RCC 7860 (cell line): ENCODE measurements around the gene PPL.
"Not testable (repeated sequence)": the region's sequence is repeated elsewhere in the genome, so short reads cannot be mapped to it uniquely, and the experiment has no call there.

Source experiments
- DNase-seq: peaks from one replicate; pipeline ENCODE4 v3.0.0-alpha.2; 2015; ENCODE audit warnings: low spot score
- FAIRE-seq: peaks from 2 replicates; lab custom pipeline; 2012; peaks lifted over from hg19 to GRCh38; lab: Jason Lieb, UNC

Gene PPL

DNA sequence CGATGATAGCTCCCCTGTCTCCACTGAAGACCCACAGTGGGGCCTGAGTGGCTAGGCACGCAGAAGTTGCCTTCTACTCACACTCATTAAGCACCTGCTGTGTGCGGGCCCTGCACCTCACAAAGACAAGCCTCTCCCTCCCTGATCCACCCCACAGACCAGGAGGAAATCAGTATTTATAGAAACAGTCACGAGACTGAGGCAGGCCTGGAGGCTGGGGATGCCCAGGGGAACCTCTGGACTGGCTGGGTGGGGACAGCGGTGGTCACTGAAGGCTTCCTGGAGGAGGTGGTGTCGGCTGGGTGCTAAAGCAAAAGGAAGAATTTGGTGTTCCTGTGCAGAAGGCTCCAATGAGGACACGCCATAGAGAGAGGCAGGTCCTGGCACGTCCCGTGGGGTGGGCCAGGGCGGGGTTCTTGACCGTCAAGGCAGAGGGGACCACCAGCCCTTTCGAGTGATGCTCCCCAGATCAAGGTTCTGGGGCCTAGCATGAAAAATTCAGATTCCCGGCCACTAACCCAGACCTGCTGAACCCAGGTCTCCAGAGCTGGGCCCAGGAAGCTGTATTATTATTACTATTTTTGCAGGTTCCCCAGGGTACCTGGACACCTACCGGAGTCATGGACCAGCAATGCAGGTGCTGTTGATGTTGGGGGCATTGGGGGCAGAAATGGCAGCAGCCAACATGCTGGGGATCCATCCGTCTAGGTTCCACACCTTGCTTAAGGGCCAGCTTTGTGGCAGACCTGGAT is 23.0 kb downstream of the PPL start:
- FAIRE-seq = no peak
- no peak for DNase-seq

- DNase-seq (no peak), FAIRE-seq (no peak)
Measured at GRCh38 chr16:4913130-4913773, 23.7 kb downstream of the PPL start.

- no peak for FAIRE-seq
- DNase-seq = no peak
Measured at GRCh38 chr16:4911970-4912386, 25.0 kb downstream of the PPL start.

DNA sequence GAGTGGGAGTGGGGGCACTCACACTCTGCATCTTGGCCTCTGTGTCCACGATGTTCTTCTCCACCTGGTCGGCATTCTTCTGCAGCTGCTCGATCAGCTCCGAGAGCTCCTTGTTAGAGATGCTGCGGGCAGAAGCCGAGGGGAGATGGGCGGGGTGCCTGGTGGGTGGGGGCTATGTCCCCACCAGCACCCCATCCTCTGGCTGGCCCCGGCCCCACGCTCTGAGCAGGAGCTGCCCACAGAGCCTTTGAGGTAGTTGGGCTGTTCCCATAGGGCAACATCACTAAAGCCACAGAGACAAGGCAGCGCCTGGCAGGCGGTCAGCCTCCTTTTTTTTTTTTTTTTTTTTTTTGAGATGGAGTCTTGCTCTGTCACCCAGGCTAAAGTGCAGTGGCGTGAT is 26.1 kb downstream of the PPL start:
- FAIRE-seq = no peak
- no peak for DNase-seq

DNA sequence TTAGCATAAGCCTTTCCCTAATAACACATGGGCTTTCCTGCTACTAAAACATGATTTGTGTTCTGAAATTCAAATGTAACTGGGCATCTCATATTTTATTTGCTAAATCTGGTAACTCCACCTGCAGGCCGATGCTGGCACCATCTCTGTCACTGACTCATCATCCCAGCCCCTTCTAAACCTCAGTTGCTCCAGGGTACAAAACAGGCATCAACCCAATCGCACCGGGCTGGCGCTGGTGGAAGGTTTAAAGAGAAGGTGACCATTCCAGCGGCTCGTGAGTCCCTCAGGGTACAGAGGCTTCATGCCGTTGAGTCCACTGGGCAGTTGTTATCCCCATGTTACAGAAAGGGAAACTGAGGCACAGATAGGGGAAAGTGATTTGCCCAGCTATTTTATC is 27.1 kb downstream of the PPL start:
- DNase-seq (no peak), FAIRE-seq (no peak)

DNA sequence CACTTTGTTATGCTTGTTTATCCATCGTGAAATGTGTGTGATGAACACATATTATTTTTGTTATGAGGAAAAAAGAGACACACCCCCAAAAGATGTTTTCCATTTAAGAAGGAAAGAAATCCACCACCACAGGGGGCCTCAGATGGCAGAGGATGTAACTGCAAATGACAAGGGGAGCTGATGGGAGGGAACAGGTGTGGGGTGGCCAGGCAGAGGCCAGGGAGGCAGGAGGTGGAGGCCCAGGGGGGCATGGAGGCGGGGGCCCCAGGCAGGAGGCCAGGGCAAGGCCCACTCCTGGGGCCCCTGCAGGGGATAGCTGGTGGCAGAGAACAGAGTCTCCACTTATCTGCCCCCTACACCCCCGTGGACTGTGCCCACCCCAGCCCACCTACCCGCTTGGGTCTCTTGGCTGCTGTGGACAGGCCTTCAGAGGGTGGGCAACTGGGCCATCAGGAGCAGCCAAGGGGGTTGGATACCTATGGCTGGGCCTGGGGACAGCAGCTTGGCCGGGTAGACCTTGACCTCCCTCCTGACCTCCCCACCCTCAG is 28.0 kb downstream of the PPL start:
- no peak for FAIRE-seq

GRCh38 chr16:4904942-4905615 is 31.9 kb downstream of the PPL start:
- FAIRE-seq (no peak), DNase-seq (no peak)

More for the DNA sequence above, 28.0 kb downstream of the PPL start:
- DNase-seq = no peak

- DNase-seq (no peak), FAIRE-seq (no peak)
Measured at GRCh38 chr16:4904108-4904941, 32.6 kb downstream of the PPL start.

DNA sequence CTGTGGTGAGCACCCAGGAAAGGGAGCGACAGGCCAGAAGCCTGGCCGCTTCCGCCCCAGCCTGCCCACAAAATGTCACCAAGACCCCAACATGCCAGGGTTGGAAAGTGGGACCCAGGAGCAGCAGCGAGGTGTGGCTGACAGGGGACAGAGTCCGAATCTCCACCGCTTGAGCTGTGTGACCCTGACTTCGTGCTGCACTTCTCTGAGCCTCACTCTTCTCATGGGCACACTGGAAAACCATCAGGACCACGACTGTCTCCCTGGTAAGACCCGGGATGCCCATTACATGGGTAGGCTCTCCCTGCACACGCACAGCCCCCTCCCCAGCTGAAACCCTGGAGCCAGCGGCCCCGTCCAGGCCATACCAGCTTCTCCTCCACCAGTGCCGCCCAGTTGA is 34.9 kb downstream of the PPL start:
- no peak for FAIRE-seq
- no peak for DNase-seq

DNA sequence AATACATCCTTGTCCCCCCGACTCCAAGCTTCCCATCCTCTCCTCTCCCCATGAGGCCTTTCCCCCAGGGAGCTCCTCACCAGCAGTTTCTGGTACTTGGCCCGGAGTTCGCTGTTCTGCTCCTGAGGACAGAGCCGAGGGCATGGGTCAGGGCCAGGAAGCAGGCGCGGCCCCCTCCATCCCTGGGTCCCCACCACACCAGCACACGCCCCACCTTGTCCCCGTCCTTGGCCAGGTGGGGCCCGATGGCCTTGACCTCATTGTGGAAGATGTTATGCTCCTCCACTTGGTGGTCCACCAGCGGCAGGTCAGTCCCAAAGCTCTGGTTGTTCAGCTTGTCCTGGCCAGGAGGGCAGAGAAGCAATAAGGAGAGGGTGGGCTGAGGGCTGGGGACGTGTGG is 36.2 kb downstream of the PPL start:
- DNase-seq (no peak), FAIRE-seq (no peak)

- no peak for DNase-seq
- FAIRE-seq = no peak
Measured at GRCh38 chr16:4900036-4900435, 36.9 kb downstream of the PPL start.

GRCh38 chr16:4899474-4899846 is 37.5 kb downstream of the PPL start:
- FAIRE-seq (no peak), DNase-seq (no peak)

DNA sequence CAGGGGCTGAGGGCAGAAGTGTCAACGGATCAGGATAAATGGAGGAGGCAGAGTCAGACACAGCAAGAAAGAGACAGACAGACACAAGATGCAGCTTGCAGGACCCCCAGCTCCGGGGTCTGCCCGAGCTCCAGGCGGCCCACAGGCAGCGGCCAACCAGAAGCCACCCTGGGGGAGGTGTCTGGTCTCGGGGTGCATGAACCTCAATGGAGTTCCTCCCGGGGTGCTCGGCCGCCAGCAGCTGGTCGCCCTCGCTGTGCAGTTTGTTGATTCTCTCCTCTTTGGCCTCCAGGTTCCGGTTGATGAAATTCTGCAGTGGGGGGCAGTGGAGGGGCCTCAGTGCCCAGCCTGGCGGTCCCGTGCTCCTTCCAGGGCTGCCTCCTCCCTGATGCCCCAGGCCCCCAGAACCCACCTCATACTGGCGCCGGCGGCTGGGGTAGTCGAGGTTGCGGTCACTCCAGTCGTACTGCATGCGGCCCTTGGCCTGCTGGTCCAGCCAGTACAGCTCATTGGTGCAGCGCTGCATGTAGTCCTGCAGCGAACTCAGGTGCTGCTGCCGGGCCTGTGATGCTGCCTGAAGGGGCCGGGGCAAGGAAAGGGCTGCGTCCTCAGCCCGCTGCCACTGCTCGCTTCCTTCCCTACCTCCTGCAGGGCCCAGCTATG is 38.0 kb downstream of the PPL start:
- FAIRE-seq (no peak), DNase-seq (no peak)

DNA sequence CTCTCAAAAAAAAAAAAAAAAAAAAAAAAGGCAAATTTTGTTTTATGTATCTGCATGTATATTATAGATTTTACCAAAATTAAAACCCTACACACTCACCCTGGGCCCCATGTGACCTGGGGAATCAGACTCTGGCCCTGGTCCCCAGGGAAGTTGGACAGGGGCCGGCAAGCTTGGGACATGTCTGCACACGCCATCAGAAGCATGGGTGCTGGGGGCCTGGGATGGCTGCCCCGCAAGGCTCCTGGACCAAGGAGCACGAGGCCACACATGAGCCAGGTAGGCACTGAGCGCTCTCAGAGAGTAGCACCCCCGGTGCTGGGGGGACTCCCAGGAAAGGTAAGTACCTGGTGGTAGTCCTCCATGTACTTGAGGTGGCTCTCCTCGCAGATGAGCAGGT is 39.6 kb downstream of the PPL start:
- DNase-seq = no peak
- no peak for FAIRE-seq

DNA sequence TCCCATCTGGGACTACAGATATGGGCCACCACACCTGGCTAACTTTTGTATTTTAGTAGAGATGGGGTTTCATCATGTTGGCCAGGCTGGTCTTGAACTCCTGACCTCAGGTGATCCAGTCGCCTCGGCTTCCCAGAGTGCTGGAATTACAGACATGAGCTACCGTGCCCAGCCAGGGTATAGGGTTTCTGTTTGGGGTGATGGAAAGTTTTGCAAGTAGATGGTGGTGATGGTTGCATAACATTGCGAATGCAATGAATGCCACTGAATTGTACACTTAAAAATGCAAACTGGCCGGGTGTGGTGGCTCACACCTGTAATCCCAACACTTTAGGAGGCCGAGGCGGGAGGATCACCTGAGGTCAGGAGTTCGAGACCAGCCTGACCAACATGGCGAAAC is 40.2 kb downstream of the PPL start:
- DNase-seq, FAIRE-seq: not testable (repeated sequence)

DNA sequence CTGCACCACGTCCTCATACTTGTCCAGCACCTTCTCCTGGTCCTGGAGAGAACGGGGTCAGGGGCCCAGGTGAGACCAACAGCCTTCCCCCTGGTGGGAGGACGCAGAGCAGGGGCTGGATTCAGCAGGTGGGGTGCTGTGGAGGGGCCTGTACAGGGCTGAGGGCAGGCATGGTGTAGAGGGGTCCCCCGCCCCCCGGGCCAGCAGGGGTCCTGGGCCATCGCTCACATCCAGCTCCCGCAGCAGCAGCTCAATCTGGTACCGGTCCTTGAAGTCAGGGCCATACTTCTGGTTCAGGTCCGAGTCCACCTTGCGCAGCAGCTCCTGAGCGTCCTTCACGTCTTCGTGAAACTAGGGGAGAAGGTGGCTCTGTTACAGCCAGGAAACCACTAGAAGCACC is 41.6 kb downstream of the PPL start:
- FAIRE-seq = no peak
- DNase-seq = no peak

GRCh38 chr16:4894276-4895150 is 42.4 kb downstream of the PPL start:
- FAIRE-seq (no peak), DNase-seq (no peak)

- DNase-seq (no peak), FAIRE-seq (no peak)
Measured at GRCh38 chr16:4893103-4893862, 43.7 kb downstream of the PPL start.
